HG02870 (cell line): ENCODE results near the gene ZNF564.
"Not testable (repeated sequence)": the region's sequence is repeated elsewhere in the genome, so short reads cannot be mapped to it uniquely, and the experiment has no call there.

ENCODE experiments used
- ATAC-seq: cut with Tn5 transposase; IDR thresholded peaks from one replicate; pipeline ENCODE4 v1.9.1; 2021; ENCODE audit warnings: mild to moderate bottlenecking, moderate library complexity; ENCODE audit not compliant: unreplicated experiment

Gene ZNF564

DNA sequence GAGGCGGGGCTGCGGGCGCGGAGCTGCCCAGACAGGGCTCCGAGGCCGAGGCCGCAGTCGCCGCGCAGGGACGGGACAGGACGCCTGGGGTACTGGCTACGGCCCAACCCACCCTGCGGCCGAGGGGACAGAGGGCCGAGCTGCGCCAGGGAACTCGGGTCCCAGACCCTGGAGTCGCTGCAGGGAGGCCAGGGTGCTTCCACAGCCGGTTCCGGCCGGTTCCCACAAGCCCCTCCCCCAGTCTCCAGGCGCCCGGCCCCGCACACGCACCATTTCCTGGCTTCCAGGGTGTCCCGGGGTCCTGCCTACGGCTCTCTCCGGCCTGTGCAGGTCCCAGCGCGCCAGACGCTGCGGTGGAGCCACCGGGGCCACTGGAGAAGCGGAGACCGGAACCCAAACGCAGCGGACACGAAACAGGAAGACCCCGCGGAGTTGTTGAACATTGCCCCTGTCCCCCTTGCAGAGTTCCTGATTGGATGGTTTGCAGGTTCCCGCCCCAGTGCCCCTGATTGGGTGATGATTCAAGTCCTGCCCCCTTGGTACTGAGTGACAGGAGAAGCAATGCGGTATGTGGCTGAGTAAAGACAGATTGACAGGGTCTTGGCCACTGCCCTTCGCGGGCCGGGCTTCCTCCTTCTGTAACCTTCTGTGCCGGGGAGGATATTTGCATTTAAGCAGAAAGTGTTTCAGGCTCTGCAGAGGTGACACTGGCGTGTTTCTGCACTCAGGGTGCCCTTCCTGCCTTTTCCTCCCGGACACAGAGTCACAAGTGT lies at the start of gene ZNF564:
ZNF564 (minus strand) TSS at position 423 of the 773 bp plus-strand sequence; CDS start at position 273, 150 bp downstream.
- ATAC-seq = peak; percentile 97

DNA sequence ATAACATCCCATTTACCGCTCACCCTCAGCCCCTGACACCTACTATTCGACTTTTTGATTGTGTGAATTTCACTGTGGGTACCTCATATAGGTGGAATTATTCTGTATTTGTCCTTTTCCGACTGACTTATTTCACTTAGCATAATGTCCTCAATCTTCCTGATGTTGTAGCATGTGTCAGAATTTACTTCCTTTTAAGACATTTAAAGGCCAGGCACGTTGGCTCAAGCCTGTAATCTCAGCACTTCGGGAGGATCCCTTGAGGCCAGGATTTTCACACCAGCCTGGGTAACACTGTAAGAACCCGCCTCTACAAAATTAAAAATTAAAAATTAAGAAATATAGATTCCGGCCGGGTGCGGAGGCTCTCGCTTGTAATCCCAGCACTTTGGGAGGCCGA lies 46.3 kb upstream of the ZNF564 start:
- no peak for ATAC-seq

DNA sequence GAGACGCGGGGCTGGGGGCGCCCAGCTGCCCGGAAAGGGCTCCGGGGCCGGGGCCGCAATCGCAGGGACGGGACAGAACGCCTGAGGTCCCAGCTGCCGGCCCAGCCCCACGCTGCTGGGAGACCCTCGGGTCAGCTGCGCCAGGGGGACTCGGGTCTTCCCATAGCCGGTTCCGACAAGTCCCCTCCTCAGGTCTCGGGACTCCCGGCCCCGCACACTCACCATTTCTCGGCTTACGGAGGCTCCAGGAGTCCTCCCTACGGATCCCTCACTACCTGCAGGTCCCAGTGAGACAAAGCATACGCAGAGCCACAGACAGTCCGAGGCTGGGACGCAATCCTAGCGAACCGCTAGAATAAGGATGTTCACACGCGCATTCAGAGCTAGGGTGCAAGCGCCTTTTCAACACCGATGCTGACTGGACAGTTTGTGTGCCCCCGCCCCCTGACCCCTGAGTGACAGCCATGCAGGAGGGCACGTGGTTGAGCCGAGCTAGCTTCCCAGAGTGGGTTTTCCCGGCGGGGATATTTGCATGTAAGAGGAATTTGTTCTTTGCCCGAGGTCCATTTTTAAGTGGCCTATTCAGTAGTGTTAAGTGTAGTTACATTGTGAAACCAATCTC lies 45.8 kb upstream of the ZNF564 start:
- no peak for ATAC-seq

DNA sequence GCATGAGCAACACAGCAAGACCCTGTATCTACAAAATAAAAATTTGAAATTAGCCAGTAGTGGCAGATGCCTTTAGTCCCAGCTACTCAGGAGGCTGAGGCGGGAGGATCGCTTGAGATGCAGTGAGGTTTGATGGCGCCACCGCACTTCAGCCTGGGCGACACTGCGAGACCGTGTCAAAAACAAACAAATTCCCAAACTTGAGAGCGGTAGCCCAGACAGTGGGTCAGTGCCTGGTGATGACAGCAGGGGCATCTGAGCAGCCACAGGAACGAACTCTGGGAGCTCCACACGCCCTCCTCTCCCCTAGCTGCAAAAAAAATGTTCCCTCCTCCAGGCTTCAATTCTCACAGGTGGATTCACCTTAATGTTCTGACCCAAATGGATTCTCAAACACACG lies 45.2 kb upstream of the ZNF564 start:
- no peak for ATAC-seq

DNA sequence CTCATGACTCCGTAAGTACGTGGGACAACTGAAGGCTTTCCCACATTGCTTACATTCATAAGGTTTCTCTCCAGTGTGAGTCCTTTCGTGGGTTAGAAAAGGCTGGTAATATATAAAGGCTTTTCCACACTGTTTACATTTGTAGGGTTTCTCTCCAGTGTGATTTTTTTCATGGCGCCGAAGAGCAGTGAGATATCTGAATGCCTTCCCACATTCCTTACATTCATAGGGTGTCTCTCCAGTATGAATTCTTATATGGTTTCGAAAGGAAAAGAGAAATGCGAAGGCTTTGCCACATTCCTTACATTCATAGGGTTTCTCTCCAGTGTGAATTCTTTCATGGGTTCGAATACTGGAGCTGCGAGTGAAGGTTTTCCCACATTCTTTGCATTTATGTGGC lies 29.8 kb upstream of the ZNF564 start:
- ATAC-seq = no peak

DNA sequence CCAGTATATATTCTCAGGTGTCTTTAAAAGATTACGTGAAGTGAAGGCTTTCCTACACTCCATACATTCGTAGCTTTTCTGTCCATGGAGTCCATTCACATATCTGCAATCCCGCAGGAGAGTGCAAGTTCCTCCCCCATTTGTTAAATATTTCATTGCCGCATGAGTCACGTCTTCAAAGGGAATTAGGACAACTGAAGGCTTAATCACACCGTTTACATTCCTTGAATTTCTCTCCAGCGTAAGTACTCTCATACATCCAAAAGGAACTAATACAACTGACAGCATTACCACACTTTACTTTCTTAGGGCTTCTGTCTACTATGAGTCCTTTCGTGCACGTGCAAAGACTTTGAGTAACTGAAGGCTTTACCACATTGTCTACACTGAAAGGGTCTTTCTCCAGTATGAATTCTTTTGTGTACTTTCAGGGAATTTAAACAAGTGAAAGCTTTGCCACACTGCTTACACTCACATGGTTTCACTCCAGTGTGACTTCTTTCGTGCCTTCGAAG lies 29.0 kb upstream of the ZNF564 start:
- no peak for ATAC-seq

DNA sequence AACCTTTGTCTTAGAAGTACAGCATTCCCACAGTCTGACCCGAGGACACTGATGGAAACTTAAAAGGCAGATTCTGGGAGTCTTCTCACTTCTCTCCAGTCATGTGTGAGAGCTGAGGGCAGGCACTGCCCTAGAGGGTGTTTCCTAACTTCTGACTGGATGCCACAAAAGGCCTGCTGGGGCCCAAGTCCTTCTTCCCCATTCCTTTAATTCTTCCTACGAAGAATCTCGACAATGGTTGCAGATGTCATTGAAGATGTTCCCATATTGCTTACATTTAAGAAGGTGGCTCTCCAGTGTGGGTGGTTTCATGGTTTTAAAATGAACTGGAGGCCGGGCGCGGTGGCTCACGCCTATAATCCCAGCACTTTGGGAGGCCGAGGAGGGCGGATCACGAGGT lies 27.4 kb upstream of the ZNF564 start:
- no peak for ATAC-seq

DNA sequence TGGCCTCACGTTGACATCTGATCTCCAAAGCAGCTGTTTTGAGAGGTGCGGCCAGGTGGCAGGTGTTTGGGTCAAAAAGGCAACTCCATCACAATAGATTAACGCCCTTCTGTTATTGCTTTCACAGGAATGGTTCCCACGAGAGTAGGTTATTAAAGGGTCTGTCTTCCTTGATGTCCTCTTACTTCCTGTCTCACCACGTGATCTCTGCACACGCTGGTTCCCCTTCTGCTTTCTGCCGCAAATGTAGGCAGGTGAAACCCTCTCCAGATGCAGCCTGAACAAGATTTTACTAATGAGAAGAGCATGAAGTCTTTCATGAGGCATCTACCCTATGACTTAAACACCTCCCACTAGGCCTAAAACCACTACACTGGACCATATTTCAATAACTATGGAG lies 22.8 kb upstream of the ZNF564 start:
- ATAC-seq = no peak

DNA sequence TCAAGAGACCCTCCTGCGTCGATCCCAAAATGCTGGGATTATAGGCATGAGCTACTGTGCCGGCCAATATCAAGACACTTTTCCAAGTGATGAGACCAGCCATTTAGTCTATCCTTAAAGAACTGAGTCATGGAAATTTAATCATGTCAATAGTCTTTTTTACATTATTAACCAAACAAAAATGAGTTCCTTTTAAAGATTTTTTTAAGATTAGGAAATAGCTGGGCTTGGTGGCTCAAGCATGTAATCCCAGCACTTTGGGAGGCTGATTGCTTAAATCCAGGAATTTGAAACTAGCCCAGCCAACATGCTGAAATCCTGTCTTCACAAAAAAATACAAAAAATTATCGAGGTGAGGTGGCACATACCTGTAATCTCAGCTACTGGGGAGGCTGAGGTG lies 16.7 kb upstream of the ZNF564 start:
- ATAC-seq = no peak

DNA sequence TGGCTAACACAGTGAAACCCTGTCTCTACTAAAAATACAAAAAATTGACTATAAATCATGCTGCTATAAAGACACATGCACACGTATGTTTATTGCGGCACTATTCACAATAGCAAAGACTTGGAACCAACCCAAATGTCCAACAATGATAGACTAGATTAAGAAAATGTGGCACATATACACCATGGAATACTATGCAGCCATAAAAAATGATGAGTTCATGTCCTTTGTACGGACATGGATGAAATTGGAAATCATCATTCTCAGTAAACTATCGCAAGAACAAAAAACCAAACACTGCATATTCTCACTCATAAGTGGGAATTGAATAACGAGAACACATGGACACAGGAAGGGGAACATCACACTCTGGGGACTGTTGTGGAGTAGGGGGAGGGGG lies 15.1 kb upstream of the ZNF564 start:
- ATAC-seq = not testable (repeated sequence)

DNA sequence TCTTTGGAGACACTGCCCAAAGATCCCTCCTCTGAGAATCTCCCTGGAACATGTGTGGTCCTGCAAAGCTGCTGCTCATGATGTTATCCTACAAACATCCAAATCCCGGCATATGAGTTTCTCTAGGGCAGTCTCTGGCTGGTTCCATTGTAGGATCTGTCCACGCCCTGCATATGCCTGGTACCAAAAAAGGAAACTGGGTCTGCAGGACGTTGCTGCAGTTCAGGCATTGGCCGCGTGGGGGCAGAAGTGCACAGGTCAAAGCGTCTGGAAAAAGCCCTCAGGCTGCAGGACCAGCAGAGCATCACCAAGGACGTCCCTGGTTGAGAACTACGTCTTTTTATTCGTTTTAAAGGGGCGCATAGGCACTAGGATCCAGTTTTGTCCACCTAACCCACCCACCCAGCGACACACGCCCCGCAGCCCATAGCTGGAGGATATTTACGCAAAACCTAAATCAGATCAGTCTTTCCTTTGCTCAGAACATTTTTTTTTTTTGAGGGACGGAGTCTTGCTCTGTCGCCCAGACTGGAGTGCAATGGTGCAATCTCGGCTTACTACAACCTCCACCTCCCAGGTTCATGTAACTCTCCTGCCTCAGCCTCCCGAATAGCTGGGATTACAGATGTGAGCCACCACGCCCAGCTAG lies 12.9 kb upstream of the ZNF564 start:
- ATAC-seq = no peak

DNA sequence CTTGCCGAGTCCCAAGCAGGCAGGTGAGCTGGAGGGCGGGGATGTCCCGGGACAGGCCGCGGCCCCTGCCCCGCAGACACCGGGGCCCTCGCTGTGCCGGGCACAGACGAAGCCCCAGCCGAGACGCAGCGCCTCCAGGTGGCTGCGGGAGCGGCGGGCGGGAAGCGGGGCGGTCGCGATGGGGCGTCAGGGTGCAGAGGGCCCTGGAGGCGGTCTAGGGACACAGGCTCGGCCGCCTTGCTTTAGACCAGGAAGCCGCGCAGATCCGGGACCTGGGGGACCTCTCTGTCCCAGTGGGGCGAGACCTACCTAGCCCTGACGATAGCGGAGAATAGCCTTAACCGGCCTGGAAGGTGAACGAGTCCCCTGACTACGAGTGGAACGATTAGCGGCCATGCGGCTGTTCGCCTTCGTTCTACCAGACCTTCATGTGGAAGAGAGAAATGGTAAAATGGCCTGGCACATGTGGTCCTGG lies 4.2 kb upstream of the ZNF564 start:
- ATAC-seq = no peak

DNA sequence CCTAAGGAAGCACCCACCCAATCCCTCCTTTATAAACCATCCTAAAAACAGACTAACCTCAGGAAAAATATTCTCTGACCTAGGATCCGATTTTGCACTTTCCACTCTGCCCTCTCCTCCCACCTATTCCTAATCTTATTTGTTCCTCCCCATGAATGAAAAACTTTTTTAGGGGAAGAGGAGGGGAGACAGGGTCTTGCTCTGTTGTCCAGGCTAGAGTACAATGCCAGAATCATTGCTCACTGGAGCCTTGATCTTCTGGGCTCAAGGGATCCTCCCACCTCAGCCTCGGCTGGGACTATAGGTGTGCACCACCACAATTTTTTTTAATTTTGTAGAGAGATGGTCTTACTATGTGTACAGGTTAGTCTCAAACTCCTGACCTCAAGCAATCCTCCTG lies 4.4 kb downstream of the ZNF564 start:
- ATAC-seq = no peak

DNA sequence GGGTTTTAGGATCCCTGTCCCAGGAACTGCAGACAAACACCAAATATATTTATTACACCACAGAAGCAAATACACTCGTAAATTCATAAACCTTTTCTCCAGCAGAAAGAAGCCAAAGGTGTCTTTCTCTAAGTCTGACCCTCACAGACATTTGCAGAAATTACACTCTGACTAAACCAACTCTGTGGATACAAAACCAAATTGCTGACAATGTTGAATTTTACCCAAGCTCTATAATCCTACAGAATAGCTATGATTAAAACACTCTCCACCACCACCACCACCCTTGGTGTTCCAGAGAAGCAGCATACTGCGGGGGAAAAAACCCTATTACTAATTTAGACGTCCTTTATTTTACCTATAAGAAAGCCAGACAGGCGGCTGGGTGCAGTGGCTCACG lies 5.2 kb downstream of the ZNF564 start:
- no peak for ATAC-seq

DNA sequence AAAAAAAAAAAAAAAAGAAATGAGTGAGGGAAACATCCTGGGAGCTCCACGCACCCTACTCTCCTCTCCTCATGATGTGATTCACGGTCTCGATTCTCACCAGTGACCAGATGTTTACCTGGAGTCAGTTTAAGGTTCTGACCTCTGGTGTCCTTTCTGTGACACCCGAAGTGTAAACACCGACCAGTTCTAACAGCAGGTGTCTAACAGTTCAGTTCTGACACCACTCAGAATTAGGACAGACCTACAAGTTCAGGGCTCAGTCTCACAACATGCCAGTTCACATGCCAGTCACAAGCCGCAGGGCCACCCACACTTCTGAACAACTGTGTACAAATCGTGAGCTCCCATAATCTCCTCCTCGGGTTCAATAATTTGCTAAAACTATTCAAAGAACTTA lies 6.0 kb downstream of the ZNF564 start:
- ATAC-seq = no peak

DNA sequence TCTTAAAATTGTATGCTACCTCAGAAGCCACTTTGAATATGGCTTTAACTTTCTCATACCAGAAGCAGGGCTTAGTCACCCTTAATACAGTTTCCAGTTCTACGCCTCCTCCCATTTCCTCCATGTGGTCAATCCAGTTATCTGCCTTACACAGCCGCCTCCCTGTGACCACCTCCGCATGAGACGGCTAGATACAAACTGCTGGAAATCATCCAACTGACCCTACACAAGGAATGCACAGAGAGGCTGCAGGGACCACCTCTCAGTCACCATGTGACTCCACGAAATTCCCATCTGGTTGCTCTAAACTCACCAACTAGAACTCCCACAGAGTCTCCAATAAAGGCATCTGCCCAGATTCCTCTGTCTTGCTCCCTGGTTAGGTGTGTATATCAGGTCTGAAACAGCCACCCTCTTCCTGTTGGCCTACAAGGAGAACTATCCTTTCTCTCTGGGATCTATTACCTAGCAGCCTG lies 6.8 kb downstream of the ZNF564 start:
- no peak for ATAC-seq

DNA sequence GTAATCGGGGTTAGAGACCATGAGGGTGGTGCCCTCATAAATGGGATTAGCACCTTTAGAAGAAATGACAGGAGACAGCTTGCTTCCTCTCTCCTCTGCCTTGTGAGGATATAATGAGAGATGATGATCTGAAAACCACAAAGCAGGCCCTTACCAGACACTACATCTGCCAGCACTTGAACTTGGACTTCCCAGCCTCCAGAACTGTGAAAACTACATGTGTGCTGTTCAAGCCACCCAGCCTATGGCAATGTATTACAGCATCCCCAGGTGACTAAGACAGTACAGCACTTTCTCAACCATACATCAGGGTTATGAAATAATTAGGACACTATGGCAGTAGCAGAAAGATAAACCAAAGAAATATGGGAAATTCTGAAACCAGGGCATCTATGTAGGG lies 7.4 kb downstream of the ZNF564 start:
- no peak for ATAC-seq

DNA sequence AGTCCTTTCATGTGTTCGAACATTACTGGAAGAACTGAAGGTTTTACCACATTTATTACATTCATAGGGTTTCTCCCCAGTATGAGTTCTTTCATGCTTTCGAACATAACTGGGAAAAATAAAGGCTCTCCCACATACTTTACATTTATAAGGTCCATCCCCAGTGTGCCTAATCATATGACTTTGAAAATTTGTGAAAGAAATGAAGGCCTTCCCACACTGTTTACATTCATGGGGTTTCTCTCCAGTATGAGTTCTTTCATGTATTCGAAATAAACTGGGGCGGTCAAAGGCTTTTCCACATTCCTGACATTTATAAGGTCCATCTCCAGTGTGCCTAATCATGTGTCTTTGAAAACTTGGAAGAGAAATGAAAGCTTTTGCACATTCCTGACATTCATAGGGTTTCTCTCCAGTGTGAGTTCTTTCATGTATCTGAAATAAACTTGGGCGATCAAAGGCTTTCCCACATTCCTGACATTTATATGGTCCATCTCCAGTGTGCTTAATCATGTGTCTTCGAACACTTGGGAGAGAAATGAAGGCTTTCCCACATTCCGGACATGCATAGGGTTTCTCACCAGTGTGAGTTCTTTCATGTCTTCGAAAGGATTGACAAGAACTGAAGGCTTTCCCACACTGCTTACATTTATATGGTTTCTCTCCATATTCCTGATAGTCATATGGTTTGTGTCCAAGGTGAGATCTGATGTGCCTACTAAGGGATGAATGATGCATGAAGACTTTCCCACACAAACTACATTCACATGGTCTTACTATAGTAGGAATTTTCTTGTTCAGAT lies 24.0 kb downstream of the ZNF564 start:
- no peak for ATAC-seq

DNA sequence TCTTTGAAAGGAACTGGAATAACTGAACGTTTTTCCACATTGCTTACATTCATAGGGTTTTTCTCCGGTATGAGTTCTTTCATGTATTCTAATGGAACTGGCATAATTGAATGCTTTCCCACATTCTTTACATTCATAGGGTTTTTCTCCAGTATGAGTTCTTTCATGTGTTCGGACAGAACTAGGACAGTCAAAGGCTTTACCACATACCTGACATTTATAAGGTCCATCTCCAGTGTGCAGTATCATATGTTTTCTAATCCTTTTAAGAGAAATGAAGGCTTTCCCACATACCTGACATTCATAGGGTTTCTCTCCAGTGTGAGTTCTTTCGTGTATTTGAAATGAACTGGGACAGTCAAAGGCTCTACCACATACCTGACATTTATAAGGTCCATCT lies 24.7 kb downstream of the ZNF564 start:
- no peak for ATAC-seq

DNA sequence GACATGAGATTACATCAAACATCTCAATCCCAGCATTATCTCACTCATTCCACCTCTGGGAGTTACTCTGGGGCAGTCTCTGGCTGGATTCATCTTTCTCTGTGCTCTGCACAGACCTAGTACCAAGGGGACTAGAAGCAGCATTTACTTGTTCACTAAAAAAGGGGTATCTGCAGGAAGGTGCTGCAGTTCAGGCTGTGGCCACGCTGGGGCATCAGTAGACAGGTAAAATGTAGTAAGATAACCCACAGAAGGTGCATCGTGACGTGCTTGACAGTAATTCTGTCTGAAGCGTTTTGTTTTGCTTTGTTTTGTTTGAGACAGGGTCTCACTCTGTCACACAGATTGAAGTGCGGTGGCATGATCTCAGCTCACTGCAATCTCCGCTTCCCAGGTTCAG lies 29.3 kb downstream of the ZNF564 start:
- ATAC-seq = no peak

DNA sequence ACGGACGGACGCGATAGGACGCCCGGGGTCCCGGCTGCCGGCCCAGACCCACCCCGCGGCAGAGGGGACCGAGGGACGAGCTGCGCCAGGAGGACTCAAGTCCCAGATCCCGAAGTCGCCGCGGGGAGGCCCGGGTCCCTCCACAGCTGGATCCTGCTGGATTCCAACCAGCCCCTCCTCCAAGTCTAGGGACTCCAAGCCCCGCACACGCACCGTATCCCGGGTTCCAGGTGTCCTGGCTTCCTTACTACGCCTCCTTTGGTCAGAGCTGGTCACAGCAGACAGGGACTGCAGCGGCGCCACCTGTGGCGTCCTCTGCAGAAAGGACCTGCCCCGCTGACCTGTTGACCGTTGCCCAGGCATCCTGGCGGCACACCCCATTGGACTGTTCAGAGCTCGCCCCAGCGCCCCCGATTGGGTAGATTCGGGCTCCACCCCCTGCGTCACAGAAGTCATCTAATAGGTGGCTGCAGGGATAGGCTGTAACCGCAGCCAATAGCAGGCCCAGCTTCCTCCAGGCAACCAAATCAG lies 37.7 kb downstream of the ZNF564 start:
- no peak for ATAC-seq
